Omental fat pad (tissue), 4 donors: ENCODE results near the gene ASB17. TPM values are rescaled to one million over a fixed set of nuclear protein-coding genes. Genes with fewer than 3 reads are reported as not detected.
"Not testable (repeated sequence)": the region's sequence is repeated elsewhere in the genome, so short reads cannot be mapped to it uniquely, and the experiment has no call there.

Experiments used
- ATAC-seq: fragments of 150-250 bp; one replicate; pipeline ENCODE4 v1.9.1; 2016; ENCODE audit warnings: mild to moderate bottlenecking, moderate library complexity; ENCODE audit not compliant: low FRiP score
- DNase-seq: peaks from one replicate; pipeline ENCODE4 v3.0.0-alpha.2; 2019; ENCODE audit warnings: low spot score
- total RNA-seq, 4 donors: library from RNA; depleted of rRNA; stranded (reverse); fragments of >200 nt; gene quantifications; one replicate each; pipeline ENCODE4 v1.1.0, GENCODE V29; 2016
- TF ChIP-seq, protein P1 (sequence below), 3 donors: fragments of 450-650 bp; IDR thresholded peaks; one replicate each; pipeline ENCODE4 v1.5.1; 2016 to 2017; ENCODE audit warnings: antibody characterized with exemption in 3 of 3, mild to moderate bottlenecking in 3 of 3, moderate library complexity in 2 of 3

The ASB17 gene, protein sequence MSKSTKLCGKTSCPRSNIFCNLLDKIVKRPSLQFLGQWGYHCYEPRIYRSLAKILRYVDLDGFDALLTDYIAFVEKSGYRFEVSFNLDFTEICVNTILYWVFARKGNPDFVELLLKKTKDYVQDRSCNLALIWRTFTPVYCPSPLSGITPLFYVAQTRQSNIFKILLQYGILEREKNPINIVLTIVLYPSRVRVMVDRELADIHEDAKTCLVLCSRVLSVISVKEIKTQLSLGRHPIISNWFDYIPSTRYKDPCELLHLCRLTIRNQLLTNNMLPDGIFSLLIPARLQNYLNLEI
- not detected for total RNA-seq

DNA sequence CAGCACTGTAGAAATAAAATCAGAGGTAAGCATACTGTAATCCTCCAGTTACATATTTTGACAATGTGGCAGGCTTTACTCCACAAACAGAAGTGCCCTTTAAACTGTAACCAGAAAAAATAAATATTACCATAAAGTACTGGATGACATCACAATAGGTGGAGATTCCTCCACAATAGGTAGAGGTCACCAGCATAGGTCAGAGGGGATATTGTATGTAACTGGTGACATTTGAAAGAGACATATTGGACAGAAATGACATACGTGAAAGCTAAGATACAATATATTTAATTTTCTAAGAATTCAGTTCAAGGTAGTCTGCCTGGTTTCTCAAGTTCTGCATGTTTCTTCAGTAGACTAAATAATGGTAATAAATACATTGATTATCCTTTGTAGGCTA, at the start of gene ASB17:
Gene ASB17, minus strand, starts transcription at position 101 of the 400 bp plus-strand sequence. CDS start 113 bp downstream, outside the sequence.
- DNase-seq (no peak), ATAC-seq (no peak)
- TF ChIP-seq, protein P1, sequence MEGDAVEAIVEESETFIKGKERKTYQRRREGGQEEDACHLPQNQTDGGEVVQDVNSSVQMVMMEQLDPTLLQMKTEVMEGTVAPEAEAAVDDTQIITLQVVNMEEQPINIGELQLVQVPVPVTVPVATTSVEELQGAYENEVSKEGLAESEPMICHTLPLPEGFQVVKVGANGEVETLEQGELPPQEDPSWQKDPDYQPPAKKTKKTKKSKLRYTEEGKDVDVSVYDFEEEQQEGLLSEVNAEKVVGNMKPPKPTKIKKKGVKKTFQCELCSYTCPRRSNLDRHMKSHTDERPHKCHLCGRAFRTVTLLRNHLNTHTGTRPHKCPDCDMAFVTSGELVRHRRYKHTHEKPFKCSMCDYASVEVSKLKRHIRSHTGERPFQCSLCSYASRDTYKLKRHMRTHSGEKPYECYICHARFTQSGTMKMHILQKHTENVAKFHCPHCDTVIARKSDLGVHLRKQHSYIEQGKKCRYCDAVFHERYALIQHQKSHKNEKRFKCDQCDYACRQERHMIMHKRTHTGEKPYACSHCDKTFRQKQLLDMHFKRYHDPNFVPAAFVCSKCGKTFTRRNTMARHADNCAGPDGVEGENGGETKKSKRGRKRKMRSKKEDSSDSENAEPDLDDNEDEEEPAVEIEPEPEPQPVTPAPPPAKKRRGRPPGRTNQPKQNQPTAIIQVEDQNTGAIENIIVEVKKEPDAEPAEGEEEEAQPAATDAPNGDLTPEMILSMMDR (IDR thresholded peaks at IDR 0.05): no peak

DNA sequence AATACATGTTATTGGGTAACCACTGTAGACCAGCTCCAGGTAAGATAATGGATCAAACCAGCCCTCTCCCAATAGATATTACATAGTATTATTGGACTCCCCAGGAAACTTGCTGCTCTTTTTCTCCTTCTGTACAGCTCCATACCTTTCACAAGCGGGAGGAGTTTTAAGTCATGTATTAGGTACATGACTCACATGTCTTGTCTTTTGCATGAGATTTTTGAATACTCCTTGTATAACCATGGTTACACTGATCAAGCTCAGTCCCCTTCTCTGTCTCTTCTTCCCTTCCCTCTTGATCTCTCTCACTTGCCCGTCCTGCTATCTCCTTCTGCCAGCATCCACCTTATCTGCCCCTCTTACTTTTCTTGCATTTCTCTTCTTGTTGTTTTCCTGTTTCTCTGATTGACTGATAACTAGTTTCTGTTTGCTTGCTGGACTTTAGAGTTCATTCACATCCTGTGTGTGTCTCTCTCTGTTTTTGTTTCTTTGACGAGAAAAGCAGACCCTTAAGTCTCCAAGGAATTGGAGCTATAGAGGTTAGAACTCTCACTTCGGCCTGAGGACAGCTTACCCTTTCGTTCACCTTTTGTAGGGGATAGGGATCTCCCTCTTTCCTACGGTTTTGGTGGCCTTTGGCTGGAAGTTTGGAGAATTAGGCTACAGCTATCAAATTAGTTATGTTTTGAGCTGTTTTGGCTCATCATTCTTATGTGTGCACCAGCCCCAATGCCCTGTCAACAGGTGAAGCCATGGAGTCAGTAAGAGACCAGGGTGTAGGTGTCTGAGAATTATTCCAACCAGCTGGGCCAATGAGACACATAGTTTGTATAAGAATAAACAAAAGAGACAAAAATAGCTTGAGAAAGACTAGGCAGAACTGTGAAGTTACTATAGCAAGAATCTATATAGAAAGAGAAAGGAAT, 49.0 kb upstream of the ASB17 start:
- TF ChIP-seq, protein P1 (IDR thresholded peaks at IDR 0.05): no peak
- no peak for DNase-seq
- no peak for ATAC-seq

DNA sequence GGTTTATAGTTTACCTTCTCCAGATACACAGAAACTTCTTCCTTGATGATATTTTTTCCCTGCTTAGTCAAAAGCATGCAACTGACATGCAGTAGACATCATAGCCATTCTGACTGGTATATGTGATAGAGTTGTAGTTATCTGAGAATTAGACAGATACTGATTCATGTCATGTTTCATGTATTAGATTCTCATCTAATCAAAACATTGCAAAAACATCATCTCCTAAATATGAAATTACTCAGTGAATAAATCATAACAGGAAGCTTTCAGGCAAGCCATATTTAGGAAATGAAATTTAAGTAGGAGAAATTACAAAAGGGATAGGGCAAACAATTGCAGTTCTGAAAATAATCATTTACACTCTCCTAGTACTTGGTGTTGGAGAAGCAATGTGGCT, 38.4 kb upstream of the ASB17 start:
- TF ChIP-seq, protein P1 (IDR thresholded peaks at IDR 0.05): no peak
- no peak for DNase-seq
- ATAC-seq: no peak

DNA sequence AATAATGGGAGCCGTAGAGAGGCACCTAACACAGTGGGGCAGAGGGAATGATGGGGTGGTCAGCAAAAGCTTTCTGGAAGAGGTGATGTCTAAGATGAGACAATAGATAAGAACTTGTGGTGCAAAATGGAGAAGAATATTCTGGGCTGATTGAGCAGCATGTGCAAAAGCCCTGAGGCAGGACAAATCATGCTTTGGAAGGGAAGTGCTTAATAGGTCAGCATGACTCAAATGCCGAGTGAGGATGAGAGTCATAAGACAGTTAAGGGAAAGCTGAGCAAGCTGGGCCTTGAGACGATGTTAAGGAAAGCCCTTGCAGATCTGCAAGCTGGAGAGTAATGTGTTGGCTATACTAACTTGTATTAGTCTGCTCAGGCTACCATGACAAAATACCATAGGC, 37.3 kb upstream of the ASB17 start:
- DNase-seq: no peak
- no peak for ATAC-seq
- TF ChIP-seq, protein P1 (IDR thresholded peaks at IDR 0.05): no peak

DNA sequence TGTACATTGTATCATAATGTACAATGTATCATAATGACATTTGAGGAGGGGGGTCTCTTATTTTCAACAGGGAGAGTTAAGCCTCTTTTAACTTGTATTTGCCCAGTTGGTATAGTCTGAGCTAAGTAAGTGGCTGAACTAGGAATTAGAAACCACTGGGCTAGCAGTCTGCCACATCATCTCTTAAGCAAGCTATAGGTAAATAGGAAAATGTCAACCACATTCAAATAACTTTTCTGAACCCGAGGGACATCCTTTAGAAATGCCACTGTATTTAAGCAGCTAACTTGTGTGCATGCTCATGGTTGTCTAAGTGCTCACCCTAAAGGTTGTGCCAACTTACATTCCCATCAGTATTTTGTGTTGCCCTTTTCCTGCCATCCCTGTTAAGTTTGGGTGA, 35.5 kb upstream of the ASB17 start:
- ATAC-seq (no peak), DNase-seq (no peak)
- TF ChIP-seq, protein P1 (IDR thresholded peaks at IDR 0.05): no peak

DNA sequence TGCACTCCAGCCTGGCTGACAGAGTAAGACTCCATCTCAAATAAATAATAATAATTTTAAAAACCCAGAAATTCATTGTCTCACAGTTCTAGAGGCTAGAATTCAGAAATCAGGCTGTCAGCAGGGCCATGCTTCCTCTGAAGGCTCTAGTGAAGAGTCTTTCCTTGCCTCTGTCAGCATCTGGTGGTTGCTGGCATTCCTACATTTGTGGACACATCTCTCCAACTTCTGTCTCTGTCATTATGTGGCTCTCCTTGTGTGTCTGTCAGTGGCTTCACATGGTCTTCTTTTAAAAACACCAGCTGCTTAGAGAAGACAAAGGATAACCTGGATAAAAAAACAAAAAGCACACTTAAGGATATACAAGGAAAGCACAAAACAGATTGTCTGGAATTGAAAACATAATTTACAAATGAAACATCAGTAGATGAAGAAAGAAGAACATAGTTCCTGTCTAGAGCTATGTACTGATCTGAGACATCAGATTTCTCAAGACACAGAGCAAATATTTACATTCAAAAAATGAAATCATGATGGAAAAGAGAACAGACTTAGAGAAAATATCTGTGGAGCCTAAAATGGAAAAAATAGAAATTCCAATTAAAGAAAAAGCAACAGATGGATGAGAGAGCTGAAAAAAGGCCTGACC, 32.7 kb upstream of the ASB17 start:
- ATAC-seq: no peak
- TF ChIP-seq, protein P1 (IDR thresholded peaks at IDR 0.05): no peak
- no peak for DNase-seq

DNA sequence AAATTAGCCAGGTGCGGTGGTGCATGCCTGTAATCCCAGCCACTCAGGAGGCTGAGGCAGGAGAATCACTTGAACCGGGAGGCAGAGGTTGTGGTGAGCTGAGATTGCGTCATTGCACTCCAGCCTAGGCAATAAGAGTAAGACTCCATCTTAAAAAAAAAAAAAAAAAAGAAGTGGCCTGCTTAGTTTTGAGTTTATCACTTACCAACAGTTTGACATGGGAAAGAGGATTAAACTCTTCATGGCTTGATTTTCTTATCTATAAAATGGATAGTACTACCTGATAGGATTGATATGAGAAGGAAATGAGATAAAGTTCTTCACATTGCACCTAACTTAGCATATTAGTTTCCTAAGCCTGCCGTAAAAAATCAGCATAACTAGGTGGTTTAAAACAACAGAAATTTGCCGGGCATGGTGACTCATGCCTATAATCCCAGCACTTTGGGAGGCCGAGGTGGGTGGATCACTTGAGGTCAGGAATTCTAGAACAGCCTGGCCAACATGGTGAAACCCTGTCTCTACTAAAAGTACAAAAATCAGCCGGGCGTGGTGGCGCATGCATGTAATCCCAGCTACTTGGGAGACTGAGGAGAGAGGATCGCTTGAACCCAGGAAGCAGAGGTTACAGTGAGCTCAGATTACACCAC, 32.0 kb upstream of the ASB17 start:
- ATAC-seq, DNase-seq: not testable (repeated sequence)
